Gastrocnemius medialis (tissue), 4 donors: Measurements from ENCODE around the gene SLC16A7. TPM values are rescaled to one million over a fixed set of nuclear protein-coding genes. Genes with fewer than 3 reads are reported as not detected.

Experiments used
- ATAC-seq, 2 donors: fragments of 150-250 bp; one replicate each; pipeline ENCODE4 v1.9.1; 2016
- DNase-seq, 2 donors: peaks; one replicate each; pipeline ENCODE4 v3.0.0-alpha.2; 2019
- H3K27ac ChIP-seq, 4 donors: fragments of 200-600 bp; sonication (generic); 1 replicate in 1 of 4; 2 replicates in 3 of 4; pipeline ENCODE4 v1.5.1; 2016 to 2018; ENCODE audit warnings: mild to moderate bottlenecking in 2 of 4, moderate library complexity in 1 of 4
- H3K27me3 ChIP-seq, 3 donors: fragments of 200-600 bp; sonication (generic) in 2 of 3; 1 replicate in 1 of 3; 2 replicates in 2 of 3; pipeline versions ENCODE4 v1.5.1 to v1.6.0; 2016 to 2019; ENCODE audit warnings: mild to moderate bottlenecking in 1 of 3, moderate library complexity in 1 of 3
- H3K36me3 ChIP-seq, 2 donors: fragments of 200-600 bp; sonication (generic) in 1 of 2; one replicate each; pipeline ENCODE4 v1.5.1; 2017 to 2018
- H3K4me1 ChIP-seq, 2 donors: fragments of 200-600 bp; sonication (generic) in 1 of 2; one replicate each; pipeline ENCODE4 v1.5.1; 2016 to 2017; ENCODE audit warnings: mild to moderate bottlenecking in 2 of 2
- H3K4me3 ChIP-seq, 4 donors: fragments of 200-600 bp; sonication (generic) in 3 of 4; 1 replicate in 1 of 4; 2 replicates in 3 of 4; pipeline ENCODE4 v1.5.1; 2016 to 2019; ENCODE audit warnings: mild to moderate bottlenecking in 2 of 4
- H3K9me3 ChIP-seq, 3 donors: fragments of 200-600 bp; sonication (generic) in 2 of 3; 1 replicate in 1 of 3; 2 replicates in 2 of 3; pipeline ENCODE4 v1.5.1; 2016 to 2019
- POLR2A ChIP-seq, 2 donors: fragments of 450-650 bp; IDR thresholded peaks; one replicate each; pipeline ENCODE4 v1.6.1; 2017; ENCODE audit warnings: antibody characterized with exemption in 2 of 2, mild to moderate bottlenecking in 2 of 2, moderate library complexity in 2 of 2
- in situ Hi-C, 4 donors: fragments of 200-750 bp; cut with MboI; loops; one replicate each; pipeline versions ENCODE4 v1.15.0 to v1.8.0; 2017; ENCODE audit warnings: low sequenced_read_pairs in 4 of 4
- intact Hi-C: fragments of 100-400 bp; cut with DNase I; formaldehyde crosslinking; loops from one replicate; pipeline ENCODE4 v1.15.1; 2023; ENCODE audit warnings: low total_unique reads
- total RNA-seq, 4 donors: library from RNA; depleted of rRNA; stranded (reverse); fragments of >200 nt; gene quantifications; one replicate each; pipeline versions ENCODE4 v1.1.0 to v1.2.3, GENCODE V29; 2016
- TF ChIP-seq, protein P1 (sequence below), 5 experiments: fragments of 450-650 bp in 3 of 5; fragments of 200-600 bp in 2 of 5; sonication (generic) in 2 of 5; IDR thresholded peaks in 4 of 5; conservative IDR thresholded peaks in 1 of 5; 1 replicate in 4 of 5; 2 replicates in 1 of 5; pipeline ENCODE4 v1.5.1; 2016 to 2019; ENCODE audit warnings: antibody characterized with exemption in 5 of 5, mild to moderate bottlenecking in 3 of 5, moderate library complexity in 3 of 5

The SLC16A7 gene
- total RNA-seq, 4 donors from 2014 or later, result 3.8 to 10.3 (median 6.7) TPM

DNA sequence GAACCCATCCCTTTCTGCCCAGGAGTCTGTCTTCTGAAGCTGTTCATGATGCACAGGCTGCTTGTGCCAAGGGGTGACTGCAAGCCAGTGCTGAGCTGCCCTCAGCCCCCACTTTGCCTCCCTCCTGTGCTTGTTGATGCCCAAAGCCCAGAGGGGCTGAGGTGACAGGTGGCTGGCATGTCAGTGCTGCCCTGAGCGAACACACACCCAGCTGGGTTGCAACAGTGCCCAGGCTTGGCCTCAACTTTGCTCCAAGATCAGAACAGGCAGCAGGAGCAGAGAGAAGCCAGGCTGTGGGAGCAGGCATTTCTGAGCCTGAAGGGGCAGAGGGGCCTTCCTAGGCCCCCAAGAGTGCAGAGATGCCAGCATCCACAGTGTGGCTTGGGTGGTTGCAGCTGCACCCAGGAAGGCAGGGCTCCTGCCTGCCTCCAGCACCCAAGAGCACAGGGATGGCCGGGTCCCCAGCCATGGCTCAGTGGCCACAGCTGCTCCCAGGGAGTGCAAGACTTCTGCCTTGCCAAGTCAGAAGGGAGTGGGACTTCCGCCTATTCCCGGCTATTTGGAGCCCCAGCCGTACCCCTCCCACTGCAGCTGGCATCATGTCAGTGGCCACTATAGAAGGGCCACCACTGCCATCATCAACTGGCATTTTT, 83.1 kb downstream of the SLC16A7 start:
- in situ Hi-C loops, result no loop called here
- DNase-seq (no peak), ATAC-seq (no peak)
- no peaks in the 10 kb centered on the region for H3K27me3 ChIP-seq
- H3K9me3 ChIP-seq, result no peaks in the 10 kb centered on the region
- H3K4me3 ChIP-seq, result no peak overlapping the region
- TF ChIP-seq POLR2A (IDR thresholded peaks at IDR 0.05), result no peak
- TF ChIP-seq, protein P1, sequence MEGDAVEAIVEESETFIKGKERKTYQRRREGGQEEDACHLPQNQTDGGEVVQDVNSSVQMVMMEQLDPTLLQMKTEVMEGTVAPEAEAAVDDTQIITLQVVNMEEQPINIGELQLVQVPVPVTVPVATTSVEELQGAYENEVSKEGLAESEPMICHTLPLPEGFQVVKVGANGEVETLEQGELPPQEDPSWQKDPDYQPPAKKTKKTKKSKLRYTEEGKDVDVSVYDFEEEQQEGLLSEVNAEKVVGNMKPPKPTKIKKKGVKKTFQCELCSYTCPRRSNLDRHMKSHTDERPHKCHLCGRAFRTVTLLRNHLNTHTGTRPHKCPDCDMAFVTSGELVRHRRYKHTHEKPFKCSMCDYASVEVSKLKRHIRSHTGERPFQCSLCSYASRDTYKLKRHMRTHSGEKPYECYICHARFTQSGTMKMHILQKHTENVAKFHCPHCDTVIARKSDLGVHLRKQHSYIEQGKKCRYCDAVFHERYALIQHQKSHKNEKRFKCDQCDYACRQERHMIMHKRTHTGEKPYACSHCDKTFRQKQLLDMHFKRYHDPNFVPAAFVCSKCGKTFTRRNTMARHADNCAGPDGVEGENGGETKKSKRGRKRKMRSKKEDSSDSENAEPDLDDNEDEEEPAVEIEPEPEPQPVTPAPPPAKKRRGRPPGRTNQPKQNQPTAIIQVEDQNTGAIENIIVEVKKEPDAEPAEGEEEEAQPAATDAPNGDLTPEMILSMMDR (IDR thresholded peaks at IDR 0.05 in 4 of 5, conservative IDR thresholded peaks at IDR 0.05 in 1 of 5), result no peak
- no peak overlapping the region for H3K27ac ChIP-seq
- H3K36me3 ChIP-seq, result no peaks in the 10 kb centered on the region
- intact Hi-C loops, result no loop called here
- H3K4me1 ChIP-seq, result no peaks in the 10 kb centered on the region

DNA sequence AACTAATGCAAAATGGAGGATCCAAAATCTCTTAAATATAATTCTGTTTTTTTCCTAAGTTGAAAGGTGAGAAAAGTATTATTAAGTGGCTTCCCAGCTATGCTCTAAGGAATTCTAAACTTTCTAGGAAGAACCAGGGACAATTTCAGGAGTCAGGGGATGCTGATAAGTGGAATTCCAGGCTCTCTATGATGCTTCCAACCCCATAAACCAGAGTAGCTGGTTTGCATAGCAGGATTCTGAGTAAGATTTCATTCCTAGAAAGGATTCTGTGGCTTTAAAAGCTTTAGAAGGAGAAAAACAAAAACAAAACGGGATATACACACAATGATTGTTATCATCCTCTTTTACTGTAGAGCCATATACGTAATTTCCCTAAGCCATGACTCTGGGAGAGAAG, 93.9 kb downstream of the SLC16A7 start:
- intact Hi-C loops, result no loop called here
- TF ChIP-seq, protein P1 (IDR thresholded peaks at IDR 0.05 in 4 of 5, conservative IDR thresholded peaks at IDR 0.05 in 1 of 5), result no peak
- TF ChIP-seq POLR2A (IDR thresholded peaks at IDR 0.05), result no peak

DNA sequence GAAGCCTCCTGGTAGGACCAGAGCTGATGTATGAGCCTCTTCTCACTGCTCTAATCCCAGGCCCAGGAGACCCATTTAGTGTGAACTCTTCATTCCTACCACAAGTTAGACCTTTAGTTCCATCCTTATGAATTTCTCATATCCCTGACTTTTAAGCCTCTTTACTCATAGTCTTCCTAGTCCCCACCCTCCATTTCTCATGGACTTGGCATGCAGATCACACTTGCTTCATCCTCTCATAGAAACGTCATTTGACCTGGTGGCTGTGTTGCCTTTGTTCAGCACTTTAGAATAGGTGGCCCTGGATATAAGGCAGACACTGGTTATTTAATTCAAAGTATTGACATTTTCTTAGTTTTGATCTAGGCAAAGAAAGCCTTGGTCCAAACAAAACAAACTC, 99.5 kb downstream of the SLC16A7 start:
- peak in 1 of 2 donors; percentile 18 for ATAC-seq
- no peaks in the 10 kb centered on the region for H3K36me3 ChIP-seq
- H3K9me3 ChIP-seq, result no peaks in the 10 kb centered on the region
- in situ Hi-C loops (no loop called here), intact Hi-C loops (no loop called here)
- H3K27me3 ChIP-seq, result no peaks in the 10 kb centered on the region
- peak in 1 of 2 donors; percentile 12 for DNase-seq
- TF ChIP-seq POLR2A (IDR thresholded peaks at IDR 0.05), result no peak
- no peak overlapping the region for H3K4me3 ChIP-seq
- no peak overlapping the region for H3K27ac ChIP-seq
- H3K4me1 ChIP-seq, result no peaks in the 10 kb centered on the region

More for the DNA sequence above, 93.9 kb downstream of the SLC16A7 start:
- in situ Hi-C loops, result no loop called here
- Histone ChIP-seq H3K4me1 (no peaks in the 10 kb centered on the region), H3K9me3 (no peaks in the 10 kb centered on the region), H3K27me3 (no peaks in the 10 kb centered on the region), H3K27ac (no peak overlapping the region), H3K4me3 (no peak overlapping the region), H3K36me3 (no peaks in the 10 kb centered on the region)
- no peak for ATAC-seq
- DNase-seq, result no peak

DNA sequence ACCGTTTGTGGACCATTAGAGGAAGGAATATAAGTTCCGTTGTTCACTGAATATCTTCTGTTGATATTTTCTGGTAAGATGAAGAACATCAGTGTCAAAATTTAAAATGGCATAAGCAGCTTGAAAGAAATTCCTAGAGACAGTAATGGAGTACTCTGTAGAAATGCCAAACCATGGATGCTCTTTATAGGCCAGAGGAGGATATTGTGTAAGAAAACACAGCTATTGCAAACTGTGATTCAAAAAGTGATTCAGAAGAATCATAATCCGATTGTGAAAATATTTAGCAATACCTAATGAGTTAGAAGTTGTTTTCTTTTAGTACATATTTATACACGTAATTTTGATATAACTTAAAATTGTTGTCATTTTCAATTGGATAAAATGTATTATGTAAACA, 102.8 kb downstream of the SLC16A7 start:
- in situ Hi-C loops, result no loop called here
- intact Hi-C loops, result loop anchor here (2.0 kb wide), 1 partner anchor 102 kb away; the partner anchor contains the start of gene SLC16A7
- no peaks in the 10 kb centered on the region for H3K9me3 ChIP-seq
- no peaks in the 10 kb centered on the region for H3K4me1 ChIP-seq
- H3K4me3 ChIP-seq, result no peak overlapping the region
- TF ChIP-seq, protein P1 (IDR thresholded peaks at IDR 0.05 in 4 of 5, conservative IDR thresholded peaks at IDR 0.05 in 1 of 5), result no peak
- TF ChIP-seq POLR2A (IDR thresholded peaks at IDR 0.05), result no peak
- H3K36me3 ChIP-seq, result no peaks in the 10 kb centered on the region
- ATAC-seq, result peak; percentile 64 to 78
- no peak overlapping the region for H3K27ac ChIP-seq
- H3K27me3 ChIP-seq, result no peaks in the 10 kb centered on the region
- no peak for DNase-seq

DNA sequence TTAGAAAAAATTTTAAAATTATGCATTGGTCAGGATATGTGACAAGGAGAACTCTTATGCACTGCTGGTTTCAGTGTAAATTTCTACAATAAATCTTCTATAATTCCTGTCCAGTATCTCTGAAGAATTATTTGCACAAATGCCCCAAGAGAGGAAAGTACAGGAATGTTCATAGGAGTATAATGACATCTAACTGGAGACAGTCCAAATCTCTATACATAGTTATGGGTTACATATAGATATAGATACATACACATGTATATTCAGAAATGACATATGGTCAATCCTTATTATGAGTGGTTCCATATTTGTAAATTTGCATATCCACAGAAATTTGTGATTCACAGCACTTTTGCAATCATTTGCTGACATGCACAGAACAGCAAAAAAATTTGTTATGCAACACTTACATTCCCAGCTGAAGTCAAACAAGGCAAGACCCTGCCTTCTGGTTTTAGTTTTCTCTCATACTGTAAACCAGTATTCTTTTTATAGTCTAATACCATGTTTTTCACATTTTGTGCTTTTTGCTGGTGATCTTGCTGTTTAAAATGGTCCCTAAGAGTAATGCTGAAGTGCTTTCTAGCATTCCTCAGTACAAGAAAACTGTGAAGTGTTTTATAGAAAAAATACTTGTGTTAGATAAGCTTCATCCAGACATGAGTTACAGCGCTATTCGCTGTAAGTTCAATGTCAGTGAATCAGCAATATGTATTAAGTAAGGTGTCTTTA, 103.8 kb downstream of the SLC16A7 start:
- intact Hi-C loops, result loop anchor here (2.0 kb wide), 1 partner anchor 103 kb away; the partner anchor contains the start of gene SLC16A7
- ATAC-seq, result no peak
- in situ Hi-C loops, result no loop called here

More for the DNA sequence above, 103.8 kb downstream of the SLC16A7 start:
- H3K9me3 ChIP-seq, result no peaks in the 10 kb centered on the region
- no peaks in the 10 kb centered on the region for H3K27me3 ChIP-seq
- no peaks in the 10 kb centered on the region for H3K4me1 ChIP-seq
- no peaks in the 10 kb centered on the region for H3K36me3 ChIP-seq
- no peak overlapping the region for H3K4me3 ChIP-seq
- TF ChIP-seq, protein P1 (IDR thresholded peaks at IDR 0.05 in 4 of 5, conservative IDR thresholded peaks at IDR 0.05 in 1 of 5), result no peak
- TF ChIP-seq POLR2A (IDR thresholded peaks at IDR 0.05), result no peak
- H3K27ac ChIP-seq, result no peak overlapping the region
- DNase-seq, result no peak
